Dermis microvascular lymphatic vessel endothelial cell (primary cell): ENCODE measurements around the gene SMOC2. TPM values are rescaled to one million over a fixed set of nuclear protein-coding genes. Genes with fewer than 3 reads are reported as not detected.
"Not testable (repeated sequence)": the region's sequence is repeated elsewhere in the genome, so short reads cannot be mapped to it uniquely, and the experiment has no call there.

Source experiments
- DNase-seq, 2 donors: peaks; one replicate each; pipeline versions ENCODE4 v3.0.0 to v3.0.0-alpha.2; 2010; ENCODE audit warnings: low read depth in 2 of 2
- total RNA-seq: library from RNA; depleted of rRNA; stranded (reverse); fragments of >200 nt; gene quantifications from 2 replicates; pipeline ENCODE4 v1.2.1, GENCODE V29; 2014

Gene SMOC2
- total RNA-seq, 1 donor from 2014 or later, result not detected

- no peak for DNase-seq
Measured at GRCh38 chr6:168571268-168571667, 130.3 kb downstream of the SMOC2 start.

DNA sequence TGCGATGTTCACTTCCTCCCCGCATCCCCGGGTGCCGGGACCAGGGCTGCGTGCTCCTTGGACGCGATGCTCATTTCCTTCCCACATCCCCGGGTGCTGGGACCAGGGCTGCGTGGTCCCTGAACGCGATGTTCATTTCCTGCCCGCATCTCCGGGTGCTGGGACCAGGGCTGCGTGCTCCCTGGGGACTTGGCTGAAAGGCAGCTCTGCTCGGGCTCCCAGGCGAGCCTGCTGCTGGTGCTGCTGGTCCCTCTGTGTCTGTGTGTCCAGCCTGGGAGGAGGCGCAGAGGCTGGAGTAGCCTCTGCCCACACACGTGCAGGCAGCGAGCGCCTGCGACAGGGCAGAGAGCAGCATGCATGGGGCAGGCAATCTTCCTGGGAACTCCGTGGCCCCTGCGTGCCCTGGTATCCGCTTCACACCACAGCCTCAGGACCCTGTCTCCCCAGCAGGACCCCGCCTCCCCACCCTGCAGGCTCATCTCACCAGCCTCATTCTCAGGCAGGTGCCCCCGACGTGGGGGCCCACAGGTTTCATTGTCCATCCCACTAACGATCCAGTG, 132.4 kb downstream of the SMOC2 start:
- DNase-seq, result not testable (repeated sequence)

- DNase-seq, result no peak
Measured at GRCh38 chr6:168574075-168574698, 133.2 kb downstream of the SMOC2 start.

DNA sequence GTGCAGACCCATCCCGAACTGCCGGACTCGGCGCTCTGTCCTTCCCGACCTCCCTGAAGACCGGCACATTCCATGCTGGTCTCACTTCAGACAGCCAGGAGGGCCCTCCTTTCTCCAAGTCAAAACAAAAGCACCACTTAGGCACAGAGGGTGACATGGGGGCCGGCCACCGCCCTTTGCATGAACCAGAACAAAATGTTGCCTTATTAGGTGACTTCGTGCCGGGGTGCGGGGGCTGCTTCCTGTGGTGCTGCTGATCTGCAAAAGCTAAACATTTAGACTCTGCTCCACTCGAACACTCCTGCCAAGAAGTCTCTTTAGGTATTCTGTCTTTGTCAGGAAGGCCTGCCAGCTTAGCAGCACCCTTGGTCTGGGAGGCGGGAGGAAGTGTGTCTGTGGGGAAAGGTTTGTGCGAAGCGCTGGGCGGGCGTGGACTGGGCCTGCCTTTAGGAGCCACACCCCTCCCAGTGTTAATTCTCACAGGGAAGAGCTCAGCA, 133.8 kb downstream of the SMOC2 start:
- DNase-seq, result no peak

GRCh38 chr6:168575346-168576098, 134.5 kb downstream of the SMOC2 start:
- DNase-seq, result no peak

DNA sequence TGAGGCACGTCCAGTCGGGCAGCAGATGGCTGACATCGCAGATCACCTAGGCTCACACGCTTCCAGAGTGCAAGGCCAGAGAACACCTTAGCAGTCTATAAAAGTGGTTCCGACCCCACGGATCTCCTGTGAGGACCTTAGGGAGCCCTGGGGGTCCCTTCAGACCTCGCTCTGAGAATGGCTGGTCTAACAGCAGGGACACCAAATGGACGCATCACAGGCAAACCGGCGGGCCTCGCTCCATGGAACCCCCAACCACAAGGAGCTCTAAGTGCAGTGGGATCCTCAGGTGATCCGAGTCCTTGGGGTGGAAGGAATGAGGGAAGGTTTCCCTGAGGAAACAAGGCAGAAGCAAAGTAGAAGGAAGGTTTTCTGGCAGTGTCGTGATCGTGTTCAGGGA, 135.4 kb downstream of the SMOC2 start:
- no peak for DNase-seq

- no peak for DNase-seq
Measured at GRCh38 chr6:168577496-168577895, 136.5 kb downstream of the SMOC2 start.

DNA sequence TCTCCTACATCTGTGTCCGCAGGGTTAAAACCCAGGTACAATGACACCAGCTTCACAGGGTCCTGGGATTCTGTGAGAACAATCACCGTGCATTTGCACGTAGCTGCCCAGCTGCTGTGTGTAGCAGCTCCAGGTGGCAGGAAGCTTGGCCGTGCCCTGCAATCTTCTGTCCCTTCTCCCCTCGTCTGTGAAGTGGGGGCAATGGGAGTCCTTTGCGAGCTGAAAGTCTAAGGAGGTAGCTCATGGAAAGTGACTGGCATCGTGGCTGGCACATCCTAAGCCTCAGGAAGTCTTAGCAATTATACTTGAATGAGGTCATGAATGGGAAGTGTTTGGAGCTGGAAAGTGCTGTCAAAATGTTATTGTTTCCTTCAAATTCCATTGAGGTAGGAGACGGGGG, 137.1 kb downstream of the SMOC2 start:
- no peak for DNase-seq

DNA sequence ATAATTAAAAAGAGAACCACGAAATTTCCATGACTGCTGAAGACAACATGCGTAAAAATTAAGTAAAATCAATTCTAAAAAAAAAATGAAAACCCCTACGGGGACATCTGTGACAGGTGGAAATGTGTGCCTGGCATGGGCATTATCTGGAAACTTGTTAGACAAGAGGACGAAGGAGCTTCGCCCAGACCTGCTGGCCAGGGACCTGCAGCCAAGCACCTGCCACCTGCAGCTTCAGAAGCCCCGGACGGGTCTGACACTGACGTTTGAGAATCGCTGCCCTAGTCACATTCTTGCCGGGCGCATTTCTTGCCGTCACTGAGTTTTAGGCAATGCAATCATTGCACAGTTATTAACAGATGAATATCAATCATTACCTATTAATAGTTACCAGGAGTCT, 140.3 kb downstream of the SMOC2 start:
- no peak for DNase-seq

GRCh38 chr6:168581706-168582105, 140.7 kb downstream of the SMOC2 start:
- no peak for DNase-seq

DNA sequence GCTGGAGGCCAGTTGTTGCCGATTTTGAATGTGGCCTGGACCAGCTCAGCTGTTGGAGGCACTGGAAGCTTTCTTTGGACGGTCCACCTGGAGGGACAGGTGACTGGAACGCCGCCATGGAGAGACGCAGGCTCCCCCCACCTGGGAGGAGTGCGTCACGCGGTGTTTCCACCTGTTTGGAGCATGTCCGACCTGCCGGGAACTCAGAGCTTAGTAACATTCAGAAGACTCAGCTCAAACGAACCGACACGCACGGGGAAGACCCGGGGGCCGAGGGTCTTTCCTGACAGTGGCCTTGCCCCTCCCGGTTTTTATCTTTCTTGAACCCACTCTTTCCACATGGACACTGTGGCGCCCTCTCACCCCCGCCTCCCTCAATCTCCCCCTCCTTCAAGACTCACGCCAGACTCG, 141.6 kb downstream of the SMOC2 start:
- no peak for DNase-seq

GRCh38 chr6:168583126-168583525, 142.1 kb downstream of the SMOC2 start:
- no peak for DNase-seq

- no peak for DNase-seq
Measured at GRCh38 chr6:168583821-168584220, 142.8 kb downstream of the SMOC2 start.

- DNase-seq, result no peak
Measured at GRCh38 chr6:168584249-168584648, 143.3 kb downstream of the SMOC2 start.

- no peak for DNase-seq
Measured at GRCh38 chr6:168584671-168585070, 143.7 kb downstream of the SMOC2 start.

DNA sequence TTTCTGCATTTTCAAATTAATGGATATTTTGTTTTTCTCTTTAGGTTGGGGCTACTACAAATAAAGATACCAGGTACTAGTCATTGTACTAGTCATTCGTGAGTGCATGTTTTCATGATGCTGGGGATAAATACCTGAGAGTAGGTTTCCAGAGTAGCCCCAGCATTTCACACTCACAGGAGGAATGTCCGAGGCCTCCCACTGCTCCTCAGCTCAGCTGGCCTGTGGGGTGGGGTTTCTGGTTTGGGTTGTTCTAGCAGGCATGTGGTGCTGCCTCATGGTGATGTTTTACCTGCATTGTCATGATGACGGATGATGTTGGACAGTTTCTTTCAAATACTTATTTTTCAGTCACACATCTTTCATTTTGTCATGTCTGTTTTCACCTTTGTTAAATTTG, 144.5 kb downstream of the SMOC2 start:
- no peak for DNase-seq

DNA sequence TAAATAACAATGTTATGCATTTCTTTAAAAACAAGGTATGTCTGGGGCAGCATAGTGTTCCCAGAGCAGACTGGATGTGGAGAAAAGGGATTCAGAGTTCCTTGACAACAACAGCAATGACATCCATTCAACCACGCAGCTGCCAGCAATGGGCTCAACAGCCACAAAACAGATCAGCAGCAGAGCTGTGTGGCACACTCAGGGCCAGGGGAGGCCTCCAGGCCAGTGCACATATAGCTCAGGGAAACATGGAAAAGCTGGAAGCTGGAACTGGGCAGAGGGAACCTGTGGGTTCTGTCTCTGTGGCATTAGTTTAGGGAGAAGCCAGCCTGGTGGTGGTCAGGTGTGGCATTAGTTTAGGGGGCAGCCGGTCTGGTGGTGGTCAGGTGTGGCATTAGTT, 148.3 kb downstream of the SMOC2 start:
- DNase-seq, result no peak

DNA sequence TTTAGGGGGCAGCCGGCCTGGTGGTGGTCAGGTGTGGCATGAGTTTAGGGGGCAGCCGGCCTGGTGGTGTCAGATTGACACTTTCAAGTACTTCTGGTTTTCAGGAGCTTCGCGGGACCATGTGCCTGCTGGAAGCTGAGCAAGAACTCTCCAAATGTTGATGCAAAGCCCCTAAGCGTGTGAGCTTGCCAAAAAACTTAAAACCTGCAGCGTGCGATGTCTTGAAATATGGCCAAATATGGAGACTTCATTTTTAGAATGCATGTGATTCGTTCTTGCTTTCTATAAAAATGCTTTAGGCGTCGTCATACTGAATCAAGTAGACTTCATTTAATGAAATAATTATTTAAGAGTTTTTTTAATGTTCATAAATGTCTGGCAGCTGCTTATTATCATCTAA, 149.4 kb downstream of the SMOC2 start:
- no peak for DNase-seq

DNA sequence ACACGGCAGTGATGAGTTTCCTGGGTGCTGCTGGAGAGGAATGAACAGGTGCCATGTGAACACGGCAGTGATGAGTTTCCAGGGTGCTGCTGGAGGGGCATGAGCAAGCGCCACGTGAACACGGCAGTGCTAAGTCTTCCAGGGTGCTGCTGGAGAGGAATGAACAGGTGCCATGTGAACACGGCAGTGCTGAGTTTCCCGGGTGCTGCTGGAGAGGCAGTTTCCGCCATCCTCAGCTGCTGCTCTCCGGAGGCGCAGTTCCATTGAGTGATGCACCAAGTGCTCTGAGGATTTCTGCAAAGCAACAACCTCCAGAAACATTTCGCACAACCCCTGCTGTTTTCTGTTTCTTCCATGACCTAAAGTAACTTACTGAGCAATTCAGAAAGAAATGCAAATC, 155.4 kb downstream of the SMOC2 start:
- no peak for DNase-seq

- no peak for DNase-seq
Measured at GRCh38 chr6:168597471-168597875, 156.5 kb downstream of the SMOC2 start.

DNA sequence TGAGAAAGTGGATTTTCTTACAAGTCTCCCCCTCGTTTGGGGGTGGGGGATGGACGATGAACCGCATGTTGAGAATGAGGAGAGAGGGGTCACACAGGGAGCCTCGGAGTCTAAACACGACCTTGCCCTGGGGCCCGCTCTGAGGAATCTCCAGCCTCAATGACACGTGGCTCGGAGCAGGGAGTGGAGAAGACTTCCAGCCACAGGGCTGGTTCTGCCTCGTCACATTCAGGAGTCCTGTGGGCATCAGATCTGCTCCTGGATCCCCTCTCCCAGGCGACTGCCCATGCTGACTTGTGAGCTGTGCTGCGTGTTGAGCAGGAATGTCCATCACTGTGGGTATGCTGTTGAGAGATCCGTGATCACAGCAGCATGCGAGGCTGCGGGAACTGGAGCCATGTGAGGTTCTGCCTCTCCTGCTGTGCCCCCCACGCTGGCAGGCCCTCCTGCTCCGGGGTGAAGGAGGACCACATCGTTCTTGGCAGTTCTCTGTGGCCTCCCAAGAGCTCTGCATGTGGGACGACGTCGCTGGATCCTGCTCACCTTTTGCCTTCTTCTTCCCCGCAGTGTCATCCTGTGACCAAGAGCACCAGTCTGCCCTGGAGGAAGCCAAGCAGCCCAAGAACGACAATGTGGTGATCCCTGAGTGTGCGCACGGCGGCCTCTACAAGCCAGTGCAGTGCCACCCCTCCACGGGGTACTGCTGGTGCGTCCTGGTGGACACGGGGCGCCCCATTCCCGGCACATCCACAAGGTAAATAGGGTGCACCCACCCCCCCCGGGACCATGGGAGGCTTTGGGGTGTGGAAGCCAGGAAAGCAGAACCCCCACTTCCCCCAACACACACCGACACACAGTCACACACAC, 157.5 kb downstream of the SMOC2 start:
- no peak for DNase-seq

DNA sequence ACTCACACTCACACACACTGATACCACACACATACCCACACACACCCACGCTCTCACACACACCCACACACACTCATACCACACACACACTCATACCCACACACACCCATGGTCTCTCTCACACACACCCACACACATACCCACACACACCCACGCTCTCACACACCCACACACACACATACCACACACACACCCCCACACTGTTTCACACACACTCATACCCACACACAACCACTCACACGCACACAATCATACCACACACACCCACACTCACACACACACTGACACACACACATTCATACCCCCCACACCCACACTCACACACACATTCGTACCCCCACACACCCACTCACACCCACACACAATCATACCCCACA, 158.1 kb downstream of the SMOC2 start:
- DNase-seq, result no peak
